Measurements from ENCODE around the gene WRAP73. TPM values are rescaled to one million over a fixed set of nuclear protein-coding genes. Genes with fewer than 3 reads are reported as not detected.

WRAP73 gene
- total RNA-seq, 1 donor = 8.8 TPM

DNA sequence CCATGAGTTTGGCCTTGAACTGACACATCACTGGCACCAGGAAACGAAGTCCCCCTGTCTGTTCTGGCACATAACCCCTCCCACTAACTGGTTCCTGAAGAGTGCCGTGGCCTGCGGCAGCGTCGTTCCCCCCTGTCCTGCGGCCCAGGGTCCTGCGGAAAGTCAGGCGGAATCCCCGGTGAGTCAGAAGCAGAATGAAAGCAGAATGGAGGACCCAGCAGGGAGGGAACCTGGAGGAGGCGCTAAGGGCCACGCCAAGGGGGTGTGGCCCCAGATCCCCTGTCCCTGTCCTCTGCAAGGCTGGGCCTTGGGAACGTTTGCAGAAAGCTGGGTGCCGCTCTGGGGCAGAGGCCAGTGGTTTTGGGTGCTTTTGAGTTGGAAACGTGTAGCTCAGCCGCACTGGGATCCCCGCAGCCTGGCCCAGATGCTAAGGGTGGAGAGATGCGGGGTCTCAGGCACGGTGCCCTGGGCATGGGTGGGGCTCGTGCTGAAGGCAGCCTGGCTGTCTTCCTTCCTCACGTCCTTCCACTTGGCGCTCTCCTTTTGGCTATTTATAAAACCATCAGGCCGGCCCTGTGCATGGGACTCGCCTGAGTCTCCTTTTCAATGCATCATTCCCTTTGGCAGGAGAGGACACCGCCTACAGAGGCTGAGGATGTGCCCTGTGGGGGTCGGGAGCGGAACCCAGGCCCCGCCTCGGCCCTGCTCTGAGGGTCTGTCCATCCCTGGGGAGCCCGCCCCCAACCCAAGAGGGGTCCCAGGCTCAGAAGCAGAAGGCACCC, 38.6 kb upstream of the WRAP73 start:
- H3K4me3 ChIP-seq (ENCODE audit: low read length) = no peak overlapping the region
- H3K9me3 ChIP-seq (ENCODE audit: low read depth, low read length) = no peaks in the 10 kb centered on the region
- no peaks in the 10 kb centered on the region for H3K4me1 ChIP-seq (ENCODE audit: insufficient read depth, low read length)
- no peaks in the 10 kb centered on the region for H3K27me3 ChIP-seq (ENCODE audit: insufficient read depth, low read length)

- H3K9me3 ChIP-seq (ENCODE audit: low read depth, low read length) = no peaks in the 10 kb centered on the region
- H3K27me3 ChIP-seq (ENCODE audit: insufficient read depth, low read length) = no peaks in the 10 kb centered on the region
- no peak overlapping the region for H3K4me3 ChIP-seq (ENCODE audit: low read length)
- H3K4me1 ChIP-seq (ENCODE audit: insufficient read depth, low read length) = no peaks in the 10 kb centered on the region
Measured at GRCh38 chr1:3687504-3687903, 37.6 kb upstream of the WRAP73 start.

DNA sequence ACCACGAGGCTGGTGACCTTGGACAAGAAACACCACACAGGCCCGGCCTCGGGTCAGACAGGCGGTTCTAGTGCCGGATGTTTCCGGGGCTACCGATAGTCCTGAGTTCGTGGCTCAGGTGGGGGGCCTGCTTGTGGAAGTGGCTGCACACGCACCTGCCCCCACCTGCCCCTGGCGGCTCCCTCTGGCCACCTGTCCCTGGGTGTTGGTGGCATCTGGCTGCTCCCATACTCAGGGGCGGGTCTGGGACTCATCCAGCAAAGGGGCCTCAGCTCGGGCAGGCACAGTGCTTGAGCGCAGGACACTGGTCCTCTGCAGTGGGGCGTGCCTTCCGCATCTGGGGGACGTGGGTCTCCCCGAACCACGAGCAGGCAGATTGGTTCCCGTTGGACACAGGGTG, 36.0 kb upstream of the WRAP73 start:
- no peak overlapping the region for H3K4me3 ChIP-seq (ENCODE audit: low read length)
- H3K27me3 ChIP-seq (ENCODE audit: insufficient read depth, low read length) = no peaks in the 10 kb centered on the region
- no peaks in the 10 kb centered on the region for H3K9me3 ChIP-seq (ENCODE audit: low read depth, low read length)

GRCh38 chr1:3685222-3685621, 35.3 kb upstream of the WRAP73 start:
- no peaks in the 10 kb centered on the region for H3K9me3 ChIP-seq (ENCODE audit: low read depth, low read length)
- H3K27me3 ChIP-seq (ENCODE audit: insufficient read depth, low read length) = no peaks in the 10 kb centered on the region
- H3K4me1 ChIP-seq (ENCODE audit: insufficient read depth, low read length) = no peaks in the 10 kb centered on the region
- no peak overlapping the region for H3K4me3 ChIP-seq (ENCODE audit: low read length)

More for the DNA sequence above, 36.0 kb upstream of the WRAP73 start:
- H3K4me1 ChIP-seq (ENCODE audit: insufficient read depth, low read length) = no peaks in the 10 kb centered on the region

- Histone ChIP-seq H3K9me3 (ENCODE audit: low read depth, low read length) (no peaks in the 10 kb centered on the region), H3K4me3 (ENCODE audit: low read length) (no peak overlapping the region), H3K27me3 (ENCODE audit: insufficient read depth, low read length) (no peaks in the 10 kb centered on the region), H3K4me1 (ENCODE audit: insufficient read depth, low read length) (peaks cover 6% of the 10 kb centered on the region)
Measured at GRCh38 chr1:3683992-3684391, 34.1 kb upstream of the WRAP73 start.

DNA sequence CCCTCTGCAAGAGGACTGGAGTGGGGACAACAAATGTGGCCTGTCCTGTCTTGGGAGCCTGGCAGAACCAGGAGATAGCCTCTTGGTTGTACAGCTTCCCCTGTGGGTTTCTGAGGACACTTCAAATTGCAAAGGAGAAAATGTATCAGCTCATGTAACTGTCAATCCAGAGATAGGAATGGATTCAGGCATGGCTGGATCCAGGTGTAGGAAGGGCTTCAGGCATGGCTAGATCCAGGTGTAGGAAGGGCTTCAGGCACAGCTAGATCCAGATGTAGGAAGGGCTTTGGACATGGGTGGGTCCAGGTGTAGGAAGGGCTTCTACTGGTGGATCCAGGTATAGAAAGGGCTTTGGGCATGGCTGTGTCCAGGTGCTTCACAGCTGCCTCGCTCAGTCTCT, 33.3 kb upstream of the WRAP73 start:
- peaks cover 14% of the 10 kb centered on the region for H3K4me1 ChIP-seq (ENCODE audit: insufficient read depth, low read length)
- no peaks in the 10 kb centered on the region for H3K9me3 ChIP-seq (ENCODE audit: low read depth, low read length)
- H3K27me3 ChIP-seq (ENCODE audit: insufficient read depth, low read length) = no peaks in the 10 kb centered on the region
- no peak overlapping the region for H3K4me3 ChIP-seq (ENCODE audit: low read length)

DNA sequence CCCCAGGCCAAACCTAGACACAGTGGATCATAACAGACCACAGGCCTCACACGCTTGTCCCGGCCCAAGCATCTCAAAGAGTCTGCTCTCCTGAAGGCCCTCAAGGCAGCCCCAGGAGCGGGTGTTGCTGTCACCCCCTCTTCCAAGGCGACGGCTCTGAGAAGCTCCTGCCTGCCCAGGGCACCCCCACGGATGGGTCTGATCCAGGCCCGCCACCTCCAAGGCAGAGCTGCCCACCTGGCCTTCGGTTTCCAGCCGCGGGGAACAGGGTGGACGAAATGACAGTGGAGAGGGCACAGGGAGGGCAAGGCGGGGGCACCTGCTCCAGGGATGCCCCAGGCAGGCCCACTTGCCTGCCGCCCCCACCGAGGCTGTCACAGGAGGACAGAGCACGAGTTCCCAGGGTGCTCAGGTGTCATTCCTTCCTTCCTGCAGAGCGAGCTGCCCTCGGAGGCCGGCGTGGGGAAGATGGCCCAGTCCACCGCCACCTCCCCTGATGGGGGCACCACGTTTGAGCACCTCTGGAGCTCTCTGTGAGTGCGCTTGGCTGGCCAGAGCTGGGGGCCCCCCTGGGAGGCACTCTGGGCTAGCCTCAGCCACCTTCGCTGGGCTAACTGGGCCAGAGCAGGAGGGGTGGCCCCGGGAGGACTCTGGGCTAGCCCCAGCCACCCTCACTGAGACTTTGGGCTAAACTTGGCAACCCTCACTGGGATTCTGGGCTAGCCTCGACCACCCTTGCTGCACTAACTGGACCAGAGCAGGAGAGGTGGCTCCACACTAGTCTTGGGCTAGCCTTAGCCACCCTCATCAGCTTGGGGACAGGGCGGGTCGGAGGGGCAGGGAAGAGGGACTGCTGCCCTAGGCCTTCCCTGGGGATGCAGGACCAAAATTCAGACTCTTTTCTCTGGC, 32.2 kb upstream of the WRAP73 start:
- no peaks in the 10 kb centered on the region for H3K9me3 ChIP-seq (ENCODE audit: low read depth, low read length)
- H3K4me1 ChIP-seq (ENCODE audit: insufficient read depth, low read length) = peaks cover 24% of the 10 kb centered on the region
- H3K27me3 ChIP-seq (ENCODE audit: insufficient read depth, low read length) = no peaks in the 10 kb centered on the region
- H3K4me3 ChIP-seq (ENCODE audit: low read length) = no peak overlapping the region

DNA sequence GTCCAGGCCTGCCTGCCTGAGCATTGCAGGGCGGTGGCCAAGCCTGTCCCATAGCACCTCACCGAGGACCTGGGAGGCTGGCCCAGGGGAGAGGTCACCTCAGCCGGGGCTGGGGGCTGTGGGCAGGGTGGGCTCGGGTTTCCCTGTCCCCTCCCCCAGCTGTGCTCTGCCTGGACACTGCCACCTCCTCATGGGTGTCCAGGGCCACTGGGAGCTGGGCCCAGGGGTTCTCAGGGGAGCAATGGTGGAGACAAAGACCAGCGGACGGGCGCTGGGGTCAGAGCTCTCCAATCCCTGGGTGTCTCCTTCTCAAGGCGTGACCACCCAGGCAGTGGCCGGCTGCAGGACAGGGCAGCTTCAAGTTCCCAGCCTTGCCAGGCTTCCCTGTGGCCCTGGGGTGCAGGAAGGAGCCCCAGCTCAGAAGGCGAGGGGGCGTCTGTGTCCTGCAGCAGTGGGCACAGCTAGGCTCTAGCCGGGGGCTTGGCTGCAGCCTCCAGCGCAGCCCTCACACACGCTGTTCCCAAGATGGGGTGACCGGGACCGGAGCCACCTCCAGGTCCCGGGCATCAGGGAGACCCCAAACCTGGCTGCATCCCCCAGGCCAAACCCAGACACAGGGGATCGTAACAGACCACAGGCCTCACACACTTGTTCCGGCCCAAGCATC, 31.5 kb upstream of the WRAP73 start:
- Histone ChIP-seq H3K9me3 (ENCODE audit: low read depth, low read length) (no peaks in the 10 kb centered on the region), H3K27me3 (ENCODE audit: insufficient read depth, low read length) (no peaks in the 10 kb centered on the region), H3K4me1 (ENCODE audit: insufficient read depth, low read length) (peaks cover 32% of the 10 kb centered on the region), H3K4me3 (ENCODE audit: low read length) (no peak overlapping the region)

DNA sequence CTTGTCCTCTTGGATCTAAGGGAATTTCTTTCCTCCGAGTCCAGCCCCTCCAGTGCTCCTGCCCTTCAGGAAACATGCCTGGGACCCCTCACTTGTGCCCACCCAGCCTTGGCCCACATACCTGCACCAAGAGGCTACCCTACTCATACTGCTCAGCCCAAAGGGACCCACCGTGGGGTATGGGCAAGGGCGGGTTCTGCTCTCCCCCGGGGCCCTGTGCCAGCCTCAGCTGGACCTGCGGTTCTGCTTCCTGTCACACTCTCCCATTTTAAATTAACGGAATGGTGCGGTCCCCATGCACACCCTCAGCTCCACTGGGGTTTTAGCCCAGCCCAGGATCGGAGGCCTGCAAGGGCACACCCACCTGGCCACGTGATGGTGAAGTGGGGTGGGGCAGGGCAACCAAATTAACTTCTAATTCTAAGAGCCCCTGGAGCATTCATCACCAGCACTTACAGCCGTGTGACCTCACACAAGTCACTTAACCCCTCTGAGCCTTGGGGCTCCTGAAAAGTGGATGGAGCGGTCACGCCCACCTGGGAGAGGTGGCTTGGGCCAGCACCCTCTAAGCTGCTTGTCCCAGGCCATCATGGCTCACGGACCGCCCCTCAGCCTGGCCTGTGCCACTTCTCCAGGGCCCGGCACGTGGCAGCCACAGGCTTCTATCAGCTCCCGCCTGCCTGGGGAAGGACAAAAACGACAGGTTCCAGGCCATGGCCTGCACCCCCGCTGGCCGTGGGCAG, 30.8 kb upstream of the WRAP73 start:
- H3K27me3 ChIP-seq (ENCODE audit: insufficient read depth, low read length) = no peaks in the 10 kb centered on the region
- H3K4me3 ChIP-seq (ENCODE audit: low read length) = no peak overlapping the region
- H3K9me3 ChIP-seq (ENCODE audit: low read depth, low read length) = no peaks in the 10 kb centered on the region
- peaks cover 33% of the 10 kb centered on the region for H3K4me1 ChIP-seq (ENCODE audit: insufficient read depth, low read length)

DNA sequence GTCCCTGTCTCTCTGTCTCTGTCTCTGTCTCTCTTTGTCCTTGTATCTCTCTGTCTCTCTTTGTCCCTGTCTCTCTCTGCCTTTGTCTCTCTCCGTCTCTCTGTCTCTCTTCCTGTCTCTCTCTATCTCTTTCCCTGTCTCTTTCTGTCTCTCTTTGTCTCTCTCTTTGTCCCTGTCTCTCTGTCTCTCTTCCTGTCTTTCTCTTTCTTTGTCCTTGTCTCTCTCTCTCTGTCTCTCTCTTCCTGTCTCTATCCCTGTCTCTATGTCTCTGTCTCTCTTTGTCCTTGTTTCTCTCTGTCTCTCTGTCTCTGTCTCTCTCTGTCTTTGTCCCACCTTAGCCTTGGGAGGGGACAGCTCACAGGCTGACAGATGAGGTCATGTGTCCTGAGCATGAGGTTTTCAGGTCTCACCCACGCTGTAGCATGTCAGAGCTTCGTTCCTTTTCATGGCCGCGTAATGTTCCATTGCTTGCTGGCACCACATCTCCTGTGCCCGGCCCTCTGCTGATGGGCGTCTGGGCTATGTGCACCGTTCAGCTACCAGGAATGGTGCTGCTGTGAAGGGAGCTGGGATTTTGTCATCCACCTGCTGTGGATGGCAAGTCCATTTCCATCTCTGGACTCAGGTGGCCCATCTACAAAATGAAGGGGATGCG, 30.0 kb upstream of the WRAP73 start:
- Histone ChIP-seq H3K4me3 (ENCODE audit: low read length) (no peak overlapping the region), H3K9me3 (ENCODE audit: low read depth, low read length) (no peaks in the 10 kb centered on the region), H3K4me1 (ENCODE audit: insufficient read depth, low read length) (peaks cover 33% of the 10 kb centered on the region), H3K27me3 (ENCODE audit: insufficient read depth, low read length) (no peaks in the 10 kb centered on the region)

- Histone ChIP-seq H3K4me3 (ENCODE audit: low read length) (no peak overlapping the region), H3K27me3 (ENCODE audit: insufficient read depth, low read length) (no peaks in the 10 kb centered on the region), H3K9me3 (ENCODE audit: low read depth, low read length) (no peaks in the 10 kb centered on the region), H3K4me1 (ENCODE audit: insufficient read depth, low read length) (peaks cover 33% of the 10 kb centered on the region)
Measured at GRCh38 chr1:3679098-3679555, 29.2 kb upstream of the WRAP73 start.

- peaks cover 33% of the 10 kb centered on the region for H3K4me1 ChIP-seq (ENCODE audit: insufficient read depth, low read length)
- H3K4me3 ChIP-seq (ENCODE audit: low read length) = no peak overlapping the region
Measured at GRCh38 chr1:3678361-3679097, 28.6 kb upstream of the WRAP73 start.

DNA sequence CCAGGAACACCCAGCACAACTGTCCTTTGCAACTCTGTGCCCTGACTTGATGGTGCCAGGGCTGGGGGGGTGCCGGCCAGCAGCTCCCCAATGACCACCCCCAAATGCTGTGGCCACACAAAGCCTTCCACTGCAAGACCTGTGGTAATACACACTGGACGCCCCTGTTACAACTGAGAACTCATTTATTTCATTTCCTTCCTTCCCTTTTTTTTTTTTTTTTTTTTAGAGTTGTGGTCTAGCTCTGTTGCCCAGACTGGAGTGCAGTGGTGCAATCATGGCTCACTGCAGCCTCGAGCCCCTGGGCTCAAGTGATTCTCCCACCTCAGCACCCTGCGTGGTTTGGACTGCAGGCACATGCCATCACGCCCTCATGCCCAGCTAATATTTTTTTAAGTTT, 27.6 kb upstream of the WRAP73 start:
- no peaks in the 10 kb centered on the region for H3K9me3 ChIP-seq (ENCODE audit: low read depth, low read length)
- H3K4me3 ChIP-seq (ENCODE audit: low read length) = no peak overlapping the region
- peaks cover 33% of the 10 kb centered on the region for H3K4me1 ChIP-seq (ENCODE audit: insufficient read depth, low read length)
- no peaks in the 10 kb centered on the region for H3K27me3 ChIP-seq (ENCODE audit: insufficient read depth, low read length)

More at GRCh38 chr1:3678361-3679097, 28.6 kb upstream of the WRAP73 start:
- H3K9me3 ChIP-seq (ENCODE audit: low read depth, low read length) = no peaks in the 10 kb centered on the region
- no peaks in the 10 kb centered on the region for H3K27me3 ChIP-seq (ENCODE audit: insufficient read depth, low read length)

Data from mononuclear cell (primary cell).